Keratinocyte (primary cell): Measurements from ENCODE around the gene HID1. TPM values are rescaled to one million over a fixed set of nuclear protein-coding genes. Genes with fewer than 3 reads are reported as not detected.

Experiments used
- DNase-seq: peaks from one replicate; pipeline ENCODE4 v3.0.0-alpha.2; 2011; ENCODE audit warnings: low read depth, missing footprints, low spot score
- FAIRE-seq: peaks from 2 replicates; lab custom pipeline; 2011; peaks lifted over from hg19 to GRCh38; lab: Jason Lieb, UNC
- H2AFZ ChIP-seq: 2 replicates; pipeline ENCODE4 v1.6.0; 2012; ENCODE audit warnings: low read length, control low read depth, inconsistent platforms; ENCODE audit not compliant: control insufficient read depth
- H3K27ac ChIP-seq: 2 replicates; pipeline ENCODE4 v1.5.1; 2011; ENCODE audit warnings: low read length; ENCODE audit not compliant: control insufficient read depth, insufficient read depth
- H3K27me3 ChIP-seq: 3 replicates; pipeline ENCODE4 v1.6.0; 2011; ENCODE audit warnings: low read length; ENCODE audit not compliant: control insufficient read depth, insufficient read depth; ENCODE audit errors: extremely low read depth
- H3K36me3 ChIP-seq, 2 experiments: 2 replicates in 1 of 2; 3 replicates in 1 of 2; pipeline ENCODE4 v1.5.1; 2011; ENCODE audit warnings: low read length in 2 of 2, mild to moderate bottlenecking in 1 of 2; ENCODE audit not compliant: control insufficient read depth in 2 of 2, insufficient read depth in 2 of 2; ENCODE audit errors: extremely low read depth in 1 of 2
- H3K4me1 ChIP-seq: 3 replicates; pipeline ENCODE4 v1.5.1; 2011; ENCODE audit warnings: low read length; ENCODE audit not compliant: control insufficient read depth, insufficient read depth; ENCODE audit errors: extremely low read depth
- H3K4me2 ChIP-seq: 3 replicates; pipeline ENCODE4 v1.6.0; 2011; ENCODE audit warnings: low read depth, low read length; ENCODE audit not compliant: control insufficient read depth, insufficient read depth; ENCODE audit errors: extremely low read depth
- H3K4me3 ChIP-seq, 3 experiments: fragments of 200-600 bp in 1 of 3; sonication (generic) in 1 of 3; 2 replicates in 2 of 3; 3 replicates in 1 of 3; pipeline ENCODE4 v1.5.1; 2011 to 2016; ENCODE audit warnings: low read length in 3 of 3, mild to moderate bottlenecking in 3 of 3, control low read depth in 2 of 3, inconsistent platforms in 1 of 3, low read depth in 1 of 3, mixed read lengths in 1 of 3, mixed run types in 1 of 3, moderate library complexity in 1 of 3; ENCODE audit not compliant: control insufficient read depth in 2 of 3, insufficient read depth in 2 of 3; ENCODE audit errors: extremely low read depth in 1 of 3
- H3K79me2 ChIP-seq: 2 replicates; pipeline ENCODE4 v1.6.0; 2012; ENCODE audit warnings: low read length; ENCODE audit not compliant: control insufficient read depth, insufficient read depth
- H3K9ac ChIP-seq: 3 replicates; pipeline ENCODE4 v1.6.0; 2011; ENCODE audit warnings: low read length; ENCODE audit not compliant: control insufficient read depth, insufficient read depth; ENCODE audit errors: extremely low read depth
- H3K9me1 ChIP-seq: 3 replicates; pipeline ENCODE4 v1.6.0; 2011; ENCODE audit warnings: low read length; ENCODE audit not compliant: control insufficient read depth, insufficient read depth; ENCODE audit errors: extremely low read depth
- H3K9me3 ChIP-seq: 2 replicates; pipeline ENCODE4 v1.5.1; 2012; ENCODE audit warnings: low read depth, low read length; ENCODE audit not compliant: control insufficient read depth
- H4K20me1 ChIP-seq: 3 replicates; pipeline ENCODE4 v1.6.0; 2011; ENCODE audit warnings: low read length; ENCODE audit not compliant: control insufficient read depth, insufficient read depth; ENCODE audit errors: extremely low read depth
- EZH2 ChIP-seq: IDR thresholded peaks from one replicate; pipeline ENCODE4 v1.6.1; 2012; ENCODE audit warnings: inconsistent platforms, mild to moderate bottlenecking, low read length, moderate library complexity
- dilution Hi-C: fragments of 300-500 bp; cut with MboI; formaldehyde crosslinking; loops from one replicate; pipeline ENCODE4 v1.7.0; 2020; ENCODE audit warnings: low sequenced_read_pairs; ENCODE audit not compliant: extremely low pct_ligation_motif_present
- polyA plus RNA-seq, 5 experiments: library from polyadenylated mRNA; depleted of rRNA in 3 of 5; stranded (reverse) in 3 of 5; stranded (forward) in 1 of 5; unstranded in 1 of 5; fragments of >200 nt; gene quantifications; 1 replicate in 1 of 5; 2 replicates in 3 of 5; 3 replicates in 1 of 5; pipeline versions ENCODE4 v1.2.1 to v1.2.3, GENCODE V29; 2011 to 2012; ENCODE audit warnings: missing spikeins in 2 of 5, low read depth in 1 of 5, low replicate concordance in 1 of 5
- TF ChIP-seq, protein P1 (sequence below), 3 experiments: IDR thresholded peaks in 1 of 3; conservative IDR thresholded peaks in 1 of 3; optimal IDR thresholded peaks in 1 of 3; 2 replicates in 2 of 3; 3 replicates in 1 of 3; pipeline versions ENCODE3 to v1.5.1; 2011; ENCODE audit warnings: low read length in 3 of 3, mild to moderate bottlenecking in 3 of 3, moderate library complexity in 2 of 3, control low read depth in 1 of 3, inconsistent platforms in 1 of 3; ENCODE audit not compliant: insufficient read depth in 2 of 3; ENCODE audit errors: extremely low read depth in 1 of 3

HID1 gene
- polyA plus RNA-seq, 1 donor (not counting 4 experiments of a cell fraction or from before 2014, with no cell fraction given), result 0.33 TPM

DNA sequence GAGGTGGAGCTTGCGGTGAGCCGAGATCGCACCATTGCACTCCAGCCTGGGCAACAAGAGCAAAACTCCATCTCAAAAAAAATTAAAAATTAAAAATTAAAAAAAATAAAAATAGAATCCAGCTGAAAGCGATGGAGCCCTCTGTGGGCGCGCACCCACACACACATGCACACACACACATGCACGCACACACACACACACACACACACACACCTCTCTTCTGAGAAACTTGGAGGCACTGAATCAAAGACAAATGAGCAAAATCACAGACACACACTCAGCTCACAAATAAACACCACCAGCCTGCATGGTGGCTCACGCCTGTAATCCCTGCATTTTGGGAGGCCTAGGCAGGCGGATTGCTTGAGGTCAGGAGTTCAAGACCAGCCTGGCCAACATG, 69.5 kb downstream of the HID1 start:
- no peak overlapping the region for H3K4me3 ChIP-seq
- FAIRE-seq, result no peak

DNA sequence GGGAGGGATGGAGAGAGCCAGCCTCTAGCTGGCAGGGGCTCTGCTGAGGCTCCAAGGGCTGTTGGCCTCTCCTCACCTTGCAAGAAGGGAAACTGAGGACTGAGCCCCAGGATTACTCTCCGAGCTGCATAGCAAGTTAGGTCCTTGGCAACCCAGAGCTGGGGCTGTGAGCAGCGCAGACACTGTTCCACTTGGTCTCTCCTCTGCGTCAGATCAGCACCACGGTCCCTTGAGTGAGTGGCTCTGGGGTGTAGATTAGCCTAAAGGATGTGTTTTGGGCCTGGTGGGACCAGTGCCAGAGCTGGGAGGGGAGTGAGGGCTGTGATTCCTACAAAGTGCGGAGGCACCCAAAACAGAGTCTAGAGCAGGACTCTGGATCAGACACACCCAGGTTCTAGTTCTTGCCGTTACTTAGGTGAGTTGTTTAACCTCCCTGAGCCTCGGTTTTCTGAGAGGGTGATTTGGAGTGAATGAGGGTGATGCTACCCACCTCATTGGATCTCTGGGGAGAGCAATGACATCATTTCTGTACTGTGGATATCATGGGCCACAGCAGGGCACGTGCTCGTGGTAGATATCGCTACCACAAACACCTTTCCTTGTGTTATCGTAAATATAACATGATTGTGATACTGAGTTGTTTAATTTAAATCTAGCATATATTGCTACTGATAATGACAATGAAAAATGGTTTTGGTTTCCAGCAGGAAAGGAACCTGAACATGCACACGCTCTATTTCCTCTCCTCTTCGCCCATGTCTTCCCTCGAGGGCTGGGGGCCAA, 71.0 kb downstream of the HID1 start:
- H3K4me3 ChIP-seq, result no peak overlapping the region
- H3K9me1 ChIP-seq, result no peaks in the 10 kb centered on the region
- no peaks in the 10 kb centered on the region for H3K36me3 ChIP-seq
- H3K9me3 ChIP-seq, result no peaks in the 10 kb centered on the region
- peaks cover 3% of the 10 kb centered on the region for H3K27me3 ChIP-seq
- no peak overlapping the region for H3K4me2 ChIP-seq
- FAIRE-seq, result no peak
- TF ChIP-seq EZH2, result no peak
- TF ChIP-seq, protein P1, sequence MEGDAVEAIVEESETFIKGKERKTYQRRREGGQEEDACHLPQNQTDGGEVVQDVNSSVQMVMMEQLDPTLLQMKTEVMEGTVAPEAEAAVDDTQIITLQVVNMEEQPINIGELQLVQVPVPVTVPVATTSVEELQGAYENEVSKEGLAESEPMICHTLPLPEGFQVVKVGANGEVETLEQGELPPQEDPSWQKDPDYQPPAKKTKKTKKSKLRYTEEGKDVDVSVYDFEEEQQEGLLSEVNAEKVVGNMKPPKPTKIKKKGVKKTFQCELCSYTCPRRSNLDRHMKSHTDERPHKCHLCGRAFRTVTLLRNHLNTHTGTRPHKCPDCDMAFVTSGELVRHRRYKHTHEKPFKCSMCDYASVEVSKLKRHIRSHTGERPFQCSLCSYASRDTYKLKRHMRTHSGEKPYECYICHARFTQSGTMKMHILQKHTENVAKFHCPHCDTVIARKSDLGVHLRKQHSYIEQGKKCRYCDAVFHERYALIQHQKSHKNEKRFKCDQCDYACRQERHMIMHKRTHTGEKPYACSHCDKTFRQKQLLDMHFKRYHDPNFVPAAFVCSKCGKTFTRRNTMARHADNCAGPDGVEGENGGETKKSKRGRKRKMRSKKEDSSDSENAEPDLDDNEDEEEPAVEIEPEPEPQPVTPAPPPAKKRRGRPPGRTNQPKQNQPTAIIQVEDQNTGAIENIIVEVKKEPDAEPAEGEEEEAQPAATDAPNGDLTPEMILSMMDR (optimal IDR thresholded peaks at IDR 0.05 in 1 of 3, IDR thresholded peaks at IDR 0.05 in 1 of 3, conservative IDR thresholded peaks at IDR 0.05 in 1 of 3; ENCODE audit: extremely low read depth in 1 of 3, insufficient read depth in 2 of 3, low read length in 3 of 3), result no peak
- H3K4me1 ChIP-seq, result peaks cover 4% of the 10 kb centered on the region
- DNase-seq, result no peak
- no peak overlapping the region for H3K9ac ChIP-seq
- dilution Hi-C loops, result no loop called here
- no peaks in the 10 kb centered on the region for H4K20me1 ChIP-seq
- H2AFZ ChIP-seq, result no peak overlapping the region
- no peaks in the 10 kb centered on the region for H3K79me2 ChIP-seq
- no peak overlapping the region for H3K27ac ChIP-seq

More for the DNA sequence above, 69.5 kb downstream of the HID1 start:
- Histone ChIP-seq H3K27ac (no peak overlapping the region), H4K20me1 (no peaks in the 10 kb centered on the region), H3K9me1 (no peaks in the 10 kb centered on the region), H2AFZ (no peak overlapping the region), H3K27me3 (no peaks in the 10 kb centered on the region), H3K4me1 (peaks cover 4% of the 10 kb centered on the region), H3K79me2 (no peaks in the 10 kb centered on the region), H3K9ac (no peak overlapping the region), H3K36me3 (no peaks in the 10 kb centered on the region), H3K9me3 (no peaks in the 10 kb centered on the region), H3K4me2 (no peak overlapping the region)
- no peak for DNase-seq
- TF ChIP-seq, protein P1 (optimal IDR thresholded peaks at IDR 0.05 in 1 of 3, IDR thresholded peaks at IDR 0.05 in 1 of 3, conservative IDR thresholded peaks at IDR 0.05 in 1 of 3; ENCODE audit: extremely low read depth in 1 of 3, insufficient read depth in 2 of 3, low read length in 3 of 3), result no peak
- no peak for TF ChIP-seq EZH2
- dilution Hi-C loops, result no loop called here

Other genes starting within 250 kb of the HID1 start
- 0.03 to 0.09 TPM (median 0.05 TPM) in 3 replicates for gene RAB37, start 235.5 kb downstream of the HID1 start, polyA plus RNA-seq
- gene NHERF1, start 224.1 kb downstream of the HID1 start, polyA plus RNA-seq, result 30.6 to 48.8 TPM (median 45.6 TPM) in 3 replicates
- gene NAT9, start 196.4 kb downstream of the HID1 start, polyA plus RNA-seq, result 34.6 to 49.8 TPM (median 36.9 TPM) in 3 replicates
- not detected in 3 replicates for gene GRIN2C, start 112.9 kb downstream of the HID1 start, polyA plus RNA-seq
- gene FDXR, start 99.8 kb downstream of the HID1 start, polyA plus RNA-seq, result 9.3 to 18.8 TPM (median 12.0 TPM) in 3 replicates
- 0.07 to 0.57 TPM in 2 of 3 replicates, not detected in the other for gene FADS6, start 79.1 kb downstream of the HID1 start, polyA plus RNA-seq
- 0.03 to 1.3 TPM (median 0.34 TPM) in 3 replicates for gene USH1G, start 49.5 kb downstream of the HID1 start, polyA plus RNA-seq
- gene OTOP2, start 48.5 kb downstream of the HID1 start, polyA plus RNA-seq, result 0.08 TPM in 1 of 3 replicates, not detected in the others
- 0.03 to 0.05 TPM in 2 of 3 replicates, not detected in the other for gene OTOP3, start 36.9 kb downstream of the HID1 start, polyA plus RNA-seq
- 7.1 to 16.0 TPM (median 9.3 TPM) in 3 replicates for gene CDR2L, start 14.9 kb upstream of the HID1 start, polyA plus RNA-seq
- gene MRPL58, start 39.9 kb upstream of the HID1 start, polyA plus RNA-seq, result 43.3 to 61.1 TPM (median 53.6 TPM) in 3 replicates
- 240 to 406 TPM (median 276 TPM) in 3 replicates for gene ATP5PD, start 74.2 kb upstream of the HID1 start, polyA plus RNA-seq
- gene KCTD2, start 74.5 kb upstream of the HID1 start, polyA plus RNA-seq, result 20.7 to 22.8 TPM (median 21.2 TPM) in 3 replicates
- 3.5 to 5.4 TPM (median 4.0 TPM) in 3 replicates for gene SLC16A5, start 115.2 kb upstream of the HID1 start, polyA plus RNA-seq
- 3.2 to 6.0 TPM (median 4.2 TPM) in 3 replicates for gene ARMC7, start 137.2 kb upstream of the HID1 start, polyA plus RNA-seq
- 29.9 to 38.1 TPM (median 38.0 TPM) in 3 replicates for gene NT5C, start 159.0 kb upstream of the HID1 start, polyA plus RNA-seq
- gene JPT1, start 181.8 kb upstream of the HID1 start, polyA plus RNA-seq, result 67.5 to 452 TPM (median 142 TPM) in 3 replicates
- gene SUMO2, start 210.2 kb upstream of the HID1 start, polyA plus RNA-seq, result 107 to 393 TPM (median 230 TPM) in 3 replicates
- 64.2 to 66.9 TPM (median 64.4 TPM) in 3 replicates for gene NUP85, start 232.9 kb upstream of the HID1 start, polyA plus RNA-seq